Fibroblast of upper back skin (primary cell): ENCODE data around the gene TMEM87B.
A peak's percentile ranks its signal among the peaks of the same experiment; 100 is the strongest.
"Not testable (repeated sequence)": the region's sequence is repeated elsewhere in the genome, so short reads cannot be mapped to it uniquely, and the experiment has no call there.

ENCODE experiments used
- DNase-seq: peaks from one replicate; pipeline ENCODE4 v3.0.0-alpha.2; 2013

Gene TMEM87B

DNA sequence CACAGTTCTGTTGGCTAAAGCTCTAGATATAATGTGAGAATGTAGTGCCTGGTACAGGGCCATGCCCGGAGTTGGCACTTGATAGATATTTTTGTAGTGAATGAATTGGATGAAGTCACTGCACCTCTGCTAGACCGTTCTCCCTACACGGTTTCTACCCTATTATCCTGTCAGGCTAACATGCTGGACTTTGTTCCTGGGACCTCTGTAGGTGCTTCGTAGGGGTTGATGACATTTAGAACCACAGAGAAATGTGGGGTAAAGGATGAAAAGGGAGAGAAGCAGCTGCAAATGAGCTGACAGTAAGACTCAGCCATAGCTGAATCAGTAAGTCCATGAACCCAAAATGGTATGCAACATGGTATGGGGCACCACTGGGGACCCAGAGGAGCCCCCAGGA lies 79.1 kb downstream of the TMEM87B start:
- no peak for DNase-seq

- DNase-seq = no peak
Observed at GRCh38 chr2:112136096-112136495, 81.0 kb downstream of the TMEM87B start.

GRCh38 chr2:112137516-112138158 lies 82.6 kb downstream of the TMEM87B start:
- DNase-seq = peak; percentile 14

DNA sequence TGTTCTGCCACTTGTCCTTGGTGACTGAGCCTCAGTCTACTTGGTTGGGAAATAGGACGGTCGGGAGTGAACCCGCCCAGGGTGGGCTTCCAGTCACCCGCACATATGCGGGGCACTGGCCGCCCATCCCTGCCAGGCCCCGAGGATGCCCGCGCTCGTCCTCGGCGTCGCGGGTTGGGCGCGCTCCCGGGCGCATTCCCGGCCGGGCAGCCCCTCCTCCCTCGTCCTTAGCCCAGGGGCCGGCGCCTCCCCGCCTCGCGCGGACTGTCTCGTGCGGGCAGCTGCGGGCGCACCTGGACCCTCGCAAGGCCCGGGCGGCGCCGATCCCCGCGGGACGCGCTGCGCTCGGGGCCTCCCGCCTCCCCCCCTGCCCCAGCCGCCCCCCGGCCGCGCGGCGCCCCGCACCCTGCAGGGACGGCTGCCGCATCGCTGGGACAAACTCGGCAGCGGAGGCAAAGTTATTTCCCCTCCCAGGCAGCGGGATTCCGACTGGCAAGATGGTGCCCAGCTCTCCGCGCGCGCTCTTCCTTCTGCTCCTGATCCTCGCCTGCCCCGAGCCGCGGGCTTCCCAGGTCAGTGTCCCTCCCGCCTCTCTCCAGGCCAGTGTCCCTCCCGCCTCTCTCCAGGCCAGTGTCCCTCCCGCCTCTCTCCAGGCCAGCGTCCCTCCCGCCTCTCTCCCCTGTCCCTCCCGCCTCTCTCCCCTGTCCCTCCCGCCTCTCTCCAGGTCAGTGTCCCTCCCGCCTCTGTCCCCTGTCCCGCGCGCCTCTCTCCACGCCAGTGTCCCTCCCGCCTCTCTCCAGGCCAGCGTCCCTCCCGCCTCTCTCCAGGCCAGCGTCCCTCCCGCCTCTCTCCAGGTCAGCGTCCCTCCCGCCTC lies 83.3 kb downstream of the TMEM87B start, which contains the start of gene FBLN7:
Gene FBLN7, plus strand, starts transcription at position 227 of the 874 bp plus-strand sequence. Its CDS starts 271 bp downstream, at position 498.
- DNase-seq = no peak

GRCh38 chr2:112139033-112139614 lies 84.1 kb downstream of the TMEM87B start:
- DNase-seq = not testable (repeated sequence)

GRCh38 chr2:112139661-112140204 lies 84.7 kb downstream of the TMEM87B start:
- DNase-seq = not testable (repeated sequence)

GRCh38 chr2:112140205-112140802 lies 85.2 kb downstream of the TMEM87B start:
- DNase-seq = no peak

- DNase-seq = no peak
Observed at GRCh38 chr2:112140899-112141625, 86.0 kb downstream of the TMEM87B start.

GRCh38 chr2:112141626-112142007 lies 86.5 kb downstream of the TMEM87B start:
- DNase-seq = no peak

DNA sequence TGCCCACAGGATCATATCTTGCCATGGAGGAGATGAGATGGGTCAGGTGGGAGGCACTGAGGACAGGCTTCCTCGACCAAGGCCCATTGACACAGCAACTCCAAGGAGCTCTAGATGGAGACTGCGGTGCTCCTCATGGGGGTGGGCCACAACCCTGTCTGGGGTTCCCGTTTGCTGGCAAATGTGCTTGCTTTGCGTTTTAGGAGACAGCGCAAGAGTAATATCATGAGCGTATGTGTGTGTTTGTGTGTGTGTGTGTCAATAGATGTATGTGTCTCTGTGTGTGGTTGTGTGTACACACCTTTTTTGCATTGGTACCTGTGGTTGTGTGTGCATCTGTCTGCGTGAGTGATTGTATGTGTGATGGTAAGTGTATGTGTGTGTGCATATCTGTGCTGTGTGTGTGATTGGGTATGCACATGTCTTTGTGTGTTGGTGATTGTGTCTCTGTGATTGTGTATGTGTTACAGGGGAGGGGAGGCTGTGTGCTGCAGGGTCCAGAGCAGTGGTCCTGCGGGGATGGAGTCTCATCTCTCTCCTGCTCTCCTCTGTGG lies 87.5 kb downstream of the TMEM87B start:
- DNase-seq = no peak

DNA sequence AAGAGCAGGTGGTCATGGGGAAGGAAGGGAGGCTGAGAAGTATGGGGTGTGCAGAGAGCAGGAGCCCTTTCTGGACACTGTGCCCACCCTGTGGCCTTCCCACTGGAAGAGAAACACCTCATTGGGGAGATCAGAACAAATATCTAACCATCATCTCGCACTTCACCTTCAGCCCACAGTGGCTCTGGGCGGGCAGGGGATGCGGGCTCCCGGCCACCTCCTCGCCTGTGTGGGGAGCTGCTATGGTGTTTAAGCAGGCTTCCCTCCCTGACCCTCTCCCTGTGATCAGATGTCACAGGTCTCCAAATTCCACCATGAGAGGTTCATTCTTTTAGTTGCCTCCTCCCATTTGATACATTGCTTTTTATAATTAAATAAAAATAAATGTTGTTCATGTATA lies 88.1 kb downstream of the TMEM87B start:
- no peak for DNase-seq

GRCh38 chr2:112144966-112145365 lies 89.9 kb downstream of the TMEM87B start:
- no peak for DNase-seq

- DNase-seq = no peak
Observed at GRCh38 chr2:112147382-112148168, 92.5 kb downstream of the TMEM87B start.

DNA sequence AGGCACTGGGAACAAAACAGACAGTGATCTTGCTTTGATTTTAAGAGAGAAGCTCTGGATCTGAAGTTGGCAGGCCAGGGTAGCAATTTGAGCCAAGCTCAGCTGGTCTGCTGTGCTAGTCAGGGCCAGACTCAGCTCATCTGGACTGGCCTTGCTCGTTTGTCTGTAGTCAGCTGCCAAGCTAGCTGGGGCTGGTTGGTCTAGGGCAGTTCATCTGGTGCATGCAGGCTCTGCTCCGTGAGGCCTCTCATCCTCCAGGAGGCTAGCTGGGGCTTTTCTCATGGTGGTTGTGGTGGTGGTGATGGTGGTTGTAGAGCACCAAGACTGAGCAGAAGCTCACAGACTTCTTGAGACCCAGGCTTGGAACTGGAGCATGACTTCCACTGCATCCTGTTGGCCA lies 93.4 kb downstream of the TMEM87B start:
- DNase-seq = no peak

GRCh38 chr2:112149194-112149593 lies 94.1 kb downstream of the TMEM87B start:
- DNase-seq = no peak

- DNase-seq = no peak
Observed at GRCh38 chr2:112149866-112150435, 94.9 kb downstream of the TMEM87B start.

GRCh38 chr2:112150447-112150846 lies 95.4 kb downstream of the TMEM87B start:
- peak; percentile 88 for DNase-seq

- no peak for DNase-seq
Observed at GRCh38 chr2:112150851-112151250, 95.8 kb downstream of the TMEM87B start.

DNA sequence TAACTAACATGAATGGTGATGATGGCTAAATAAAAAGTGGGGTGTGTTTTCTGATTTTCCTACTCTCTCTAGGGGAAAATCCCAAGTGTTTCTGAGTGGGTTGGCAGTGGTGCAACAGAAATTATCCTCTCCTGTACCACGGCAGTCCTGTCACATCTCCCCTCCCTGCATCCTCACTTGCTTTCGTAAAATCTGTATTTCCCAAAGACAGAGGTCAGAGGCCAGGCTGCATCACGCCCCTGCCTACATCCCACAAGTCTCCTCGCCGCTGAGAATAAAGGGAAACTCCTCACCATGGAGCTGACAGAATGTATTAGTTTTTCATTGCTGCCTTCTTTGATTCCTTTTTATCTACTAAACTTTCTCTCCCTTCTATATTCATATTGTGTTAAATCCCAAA lies 96.2 kb downstream of the TMEM87B start:
- DNase-seq = no peak

DNA sequence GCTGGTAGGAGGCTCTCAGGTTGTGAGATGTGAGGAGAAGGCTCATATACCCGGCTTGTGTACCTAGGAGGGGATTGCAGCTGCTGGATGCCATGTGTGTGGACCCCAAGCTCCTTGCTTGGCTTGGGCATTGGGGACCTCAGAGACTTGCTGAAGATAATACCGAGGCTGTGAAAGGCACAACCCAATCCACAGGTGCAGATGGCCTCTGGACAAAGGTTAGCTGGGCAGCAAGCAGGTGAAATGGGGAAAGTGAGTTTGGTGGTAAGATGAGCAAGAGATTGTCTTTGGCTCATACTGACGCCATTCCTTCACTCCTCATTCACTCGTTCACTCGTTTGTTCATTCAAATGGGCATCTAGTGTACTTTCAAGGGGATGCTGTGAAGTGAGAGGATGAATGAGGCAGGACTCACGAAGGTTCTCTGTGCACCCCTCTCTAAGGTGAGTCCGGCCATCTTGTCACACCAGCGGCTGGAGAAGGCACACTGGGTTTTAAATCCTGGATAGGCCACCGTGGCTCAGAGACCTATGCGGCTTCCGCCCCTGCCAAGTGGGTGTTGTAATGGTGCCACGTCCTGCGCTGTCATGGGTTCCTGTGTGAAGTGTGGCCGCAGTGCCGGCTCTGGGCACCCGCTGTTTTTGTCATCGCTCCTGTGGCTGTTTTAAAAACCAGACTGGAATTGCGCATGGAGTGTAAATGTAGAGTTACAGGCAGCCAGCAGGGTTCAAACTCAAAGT lies 96.8 kb downstream of the TMEM87B start:
- DNase-seq = no peak
